IMR-90 (cell line): Measurements from ENCODE around the gene DENR. TPM values are rescaled to one million over a fixed set of nuclear protein-coding genes. Genes with fewer than 3 reads are reported as not detected.
"Not testable (repeated sequence)": the region's sequence is repeated elsewhere in the genome, so short reads cannot be mapped to it uniquely, and the experiment has no call there.

Experiments used
- ATAC-seq: fragments of 200-7000 bp; cut with Tn5 transposase; 2 replicates; pipeline ENCODE4 v1.9.1; 2020; ENCODE audit warnings: low read depth, mild to moderate bottlenecking, moderate library complexity
- BruUV-seq: library from RNA; stranded (reverse); fragments of 400-500 nt; replicated peaks from 2 replicates; lab custom pipeline; 2021; lab: Mats Ljungman, UMichigan
- CTCF ChIA-PET: fragments of 300-600 bp; formaldehyde crosslinking; extraction: SDS; loops from one replicate; lab custom pipeline; 2021; ENCODE audit warnings: antibody characterized with exemption; lab: Yijun Ruan, JAX
- POLR2A ChIA-PET: fragments of 300-600 bp; sonication (Branson Sonifier 250); formaldehyde crosslinking; loops from one replicate; lab custom pipeline; 2022; ENCODE audit warnings: antibody characterized with exemption; ENCODE audit not compliant: unreplicated experiment; lab: Charles Lee
- DNase-seq: peaks from one replicate; pipeline ENCODE4 v3.0.0; 2013
- H2AFZ ChIP-seq: replicated peaks from 2 replicates; pipeline ENCODE3; 2013; ENCODE audit warnings: low read length, mild to moderate bottlenecking; ENCODE audit not compliant: poor library complexity
- H2AK5ac ChIP-seq: 2 replicates; pipeline ENCODE4 v1.6.1; 2013; ENCODE audit warnings: low read depth, low read length, inconsistent platforms
- H2AK9ac ChIP-seq: replicated peaks from 2 replicates; pipeline ENCODE3; 2013; ENCODE audit warnings: mild to moderate bottlenecking, low read depth, low read length, moderate library complexity; ENCODE audit not compliant: poor library complexity
- H2BK120ac ChIP-seq: 2 replicates; pipeline ENCODE4 v1.6.1; 2013; ENCODE audit warnings: low read depth, low read length, inconsistent platforms
- H2BK15ac ChIP-seq: 3 replicates; pipeline ENCODE4 v1.6.1; 2013; ENCODE audit warnings: low read depth, low read length, inconsistent platforms
- H2BK20ac ChIP-seq: 2 replicates; pipeline ENCODE4 v1.6.1; 2013; ENCODE audit warnings: low read depth, mild to moderate bottlenecking, inconsistent platforms, low read length, moderate library complexity
- H2BK5ac ChIP-seq: 2 replicates; pipeline ENCODE4 v1.6.1; 2013; ENCODE audit warnings: mild to moderate bottlenecking, low read depth, low read length, inconsistent platforms; ENCODE audit not compliant: poor library complexity, severe bottlenecking
- H3K14ac ChIP-seq: replicated peaks from 2 replicates; pipeline ENCODE4 v1.6.1; 2013; ENCODE audit warnings: low read depth, low read length, inconsistent platforms
- H3K18ac ChIP-seq: 2 replicates; pipeline ENCODE4 v1.6.1; 2013; ENCODE audit warnings: low read depth, low read length, control low read depth
- H3K23ac ChIP-seq: 2 replicates; pipeline ENCODE4 v1.6.1; 2013; ENCODE audit warnings: low read depth, low read length, inconsistent platforms
- H3K27ac ChIP-seq: 2 replicates; pipeline ENCODE4 v1.5.1; 2013; ENCODE audit warnings: mild to moderate bottlenecking, control low read depth, low read length; ENCODE audit not compliant: insufficient read depth
- H3K27me3 ChIP-seq: 2 replicates; pipeline ENCODE4 v1.6.1; 2013; ENCODE audit warnings: low read length; ENCODE audit not compliant: control insufficient read depth, insufficient read depth
- H3K36me3 ChIP-seq: 2 replicates; pipeline ENCODE4 v1.6.1; 2013; ENCODE audit warnings: low read length, mixed read lengths; ENCODE audit not compliant: control insufficient read depth, insufficient read depth
- H3K4ac ChIP-seq: 2 replicates; pipeline ENCODE4 v1.6.1; 2013; ENCODE audit warnings: low read depth, low read length, inconsistent platforms
- H3K4me1 ChIP-seq: 2 replicates; pipeline ENCODE4 v1.6.1; 2013; ENCODE audit warnings: low read length, mixed read lengths; ENCODE audit not compliant: control insufficient read depth, insufficient read depth
- H3K4me2 ChIP-seq: 2 replicates; pipeline ENCODE4 v1.6.1; 2013; ENCODE audit warnings: low read depth, mild to moderate bottlenecking, control low read depth, low read length, moderate library complexity
- H3K4me3 ChIP-seq: 2 replicates; pipeline ENCODE4 v1.5.1; 2013; ENCODE audit warnings: low read depth, mild to moderate bottlenecking, control low read depth, low read length, moderate library complexity; ENCODE audit not compliant: insufficient read depth
- H3K56ac ChIP-seq: 2 replicates; pipeline ENCODE4 v1.6.1; 2013; ENCODE audit warnings: low read length, inconsistent platforms; ENCODE audit not compliant: insufficient read depth; ENCODE audit errors: extremely low read depth
- H3K79me1 ChIP-seq, 2 experiments: 2 replicates each; pipeline ENCODE4 v1.6.1; 2013; ENCODE audit warnings: low read length in 2 of 2, inconsistent platforms in 1 of 2, low read depth in 1 of 2
- H3K9ac ChIP-seq: 2 replicates; pipeline ENCODE4 v1.6.1; 2013; ENCODE audit warnings: low read depth, low read length, control low read depth
- H3K9me1 ChIP-seq: 2 replicates; pipeline ENCODE4 v1.6.1; 2013; ENCODE audit warnings: low read length, inconsistent platforms; ENCODE audit not compliant: insufficient read depth
- H3K9me3 ChIP-seq: 2 replicates; pipeline ENCODE4 v1.6.1; 2013; ENCODE audit warnings: low read length; ENCODE audit not compliant: control insufficient read depth, insufficient read depth
- H4K20me1 ChIP-seq: 2 replicates; pipeline ENCODE4 v1.6.1; 2013; ENCODE audit warnings: low read length, inconsistent platforms; ENCODE audit not compliant: insufficient read depth
- H4K5ac ChIP-seq: 2 replicates; pipeline ENCODE4 v1.6.1; 2013; ENCODE audit warnings: mild to moderate bottlenecking, low read depth, low read length, control low read depth
- H4K8ac ChIP-seq, 2 experiments: 2 replicates each; pipeline ENCODE4 v1.6.1; 2013; ENCODE audit warnings: low read depth in 2 of 2, low read length in 2 of 2, control low read depth in 1 of 2, inconsistent platforms in 1 of 2
- H4K91ac ChIP-seq: 2 replicates; pipeline ENCODE4 v1.6.1; 2013; ENCODE audit warnings: low read depth, low read length, inconsistent platforms; ENCODE audit not compliant: insufficient read depth
- WGBS, 2 experiments: methylation state at CpG; one replicate each; pipeline versions ENCODE4 v1.1.5 to v1.1.7; 2013; ENCODE audit warnings: missing lambda C conversion rate in 2 of 2; ENCODE audit not compliant: insufficient read length in 1 of 2; ENCODE audit errors: extremely low coverage in 2 of 2; 5-methylcytosine and 5-hydroxymethylcytosine counted together
- dilution Hi-C: fragments of 300-500 bp; cut with HindIII; formaldehyde crosslinking; loops from one replicate; pipeline ENCODE4 v1.14.3; 2018; ENCODE audit warnings: low sequenced_read_pairs; ENCODE audit not compliant: unreplicated experiment
- in situ Hi-C: fragments of 300-500 bp; cut with MboI; formaldehyde crosslinking; loops from 3 replicates; pipeline ENCODE4 v1.14.3; 2019; ENCODE audit warnings: low sequenced_read_pairs, inconsistent platforms, mixed read lengths
- intact Hi-C: fragments of 100-400 bp; cut with micrococcal nuclease; formaldehyde crosslinking; loops from 2 replicates; pipeline ENCODE4 v1.10.0; 2022
- polyA plus RNA-seq, 3 experiments: library from polyadenylated mRNA; depleted of rRNA; stranded (reverse); fragments of >200 nt; gene quantifications; 2 replicates each; pipeline ENCODE4 v1.2.3, GENCODE V29; 2012; ENCODE audit warnings: low replicate concordance in 1 of 3
- total RNA-seq: library from RNA; depleted of rRNA; stranded (reverse); fragments of >200 nt; gene quantifications from 2 replicates; pipeline ENCODE4 v1.2.3, GENCODE V29; 2012

The DENR gene
- total and polyA plus RNA-seq, 2 of the 4 experiments (the other 2 are of a cell fraction), result 8.2 to 24.5 TPM

GRCh38 chr12:122713491-122714188 is 39.0 kb upstream of the DENR start:
- H3K27ac ChIP-seq, H2AFZ ChIP-seq, H3K9me3 ChIP-seq, H3K79me1 ChIP-seq, BruUV-seq, CTCF ChIA-PET, H3K4me2 ChIP-seq, H3K14ac ChIP-seq, H4K8ac ChIP-seq, H4K20me1 ChIP-seq, DNase-seq, H2BK15ac ChIP-seq, H2AK9ac ChIP-seq, in situ Hi-C loops, H3K4me1 ChIP-seq, H2BK120ac ChIP-seq, H3K4me3 ChIP-seq, H3K9ac ChIP-seq, H3K4ac ChIP-seq, H4K5ac ChIP-seq, H4K91ac ChIP-seq, H2BK5ac ChIP-seq, H3K36me3 ChIP-seq, H2BK20ac ChIP-seq, H3K56ac ChIP-seq, H3K23ac ChIP-seq, H3K27me3 ChIP-seq, intact Hi-C loops, H3K9me1 ChIP-seq, H2AK5ac ChIP-seq, dilution Hi-C loops, H3K18ac ChIP-seq, POLR2A ChIA-PET: not testable (repeated sequence)
- WGBS, 2 experiments, result no CpG with 5 or more reads among the region's 10 CpGs
- peak; percentile 75 for ATAC-seq

GRCh38 chr12:122715211-122715610 is 37.4 kb upstream of the DENR start:
- CTCF ChIA-PET, result not testable (repeated sequence)

More at GRCh38 chr12:122715211-122715610, 37.4 kb upstream of the DENR start:
- H3K4me2 ChIP-seq, H3K36me3 ChIP-seq, H3K79me1 ChIP-seq, H2BK15ac ChIP-seq, H3K14ac ChIP-seq, H2BK5ac ChIP-seq, H3K9ac ChIP-seq, H2AFZ ChIP-seq, H3K4ac ChIP-seq, H2BK120ac ChIP-seq, DNase-seq, BruUV-seq, H2AK5ac ChIP-seq, H4K20me1 ChIP-seq, H3K23ac ChIP-seq, H3K4me3 ChIP-seq, H4K91ac ChIP-seq, dilution Hi-C loops, H3K56ac ChIP-seq, in situ Hi-C loops, H2AK9ac ChIP-seq, H4K8ac ChIP-seq, H3K27me3 ChIP-seq, H3K27ac ChIP-seq, H3K9me3 ChIP-seq, H3K18ac ChIP-seq, POLR2A ChIA-PET, intact Hi-C loops, H3K4me1 ChIP-seq, H2BK20ac ChIP-seq, H3K9me1 ChIP-seq, ATAC-seq, H4K5ac ChIP-seq: not testable (repeated sequence)
- 70% methylated on average over 2 of the region's 6 CpGs; no CpG with 5 or more reads in 1 of the 2 experiments for WGBS, 2 experiments
